ENCODE data around the gene ASB3. TPM values are rescaled to one million over a fixed set of nuclear protein-coding genes. Genes with fewer than 3 reads are reported as not detected.
A peak's percentile ranks its signal among the peaks of the same experiment; 100 is the strongest.
"Not testable (repeated sequence)": the region's sequence is repeated elsewhere in the genome, so short reads cannot be mapped to it uniquely, and the experiment has no call there.

ASB3 gene, protein sequence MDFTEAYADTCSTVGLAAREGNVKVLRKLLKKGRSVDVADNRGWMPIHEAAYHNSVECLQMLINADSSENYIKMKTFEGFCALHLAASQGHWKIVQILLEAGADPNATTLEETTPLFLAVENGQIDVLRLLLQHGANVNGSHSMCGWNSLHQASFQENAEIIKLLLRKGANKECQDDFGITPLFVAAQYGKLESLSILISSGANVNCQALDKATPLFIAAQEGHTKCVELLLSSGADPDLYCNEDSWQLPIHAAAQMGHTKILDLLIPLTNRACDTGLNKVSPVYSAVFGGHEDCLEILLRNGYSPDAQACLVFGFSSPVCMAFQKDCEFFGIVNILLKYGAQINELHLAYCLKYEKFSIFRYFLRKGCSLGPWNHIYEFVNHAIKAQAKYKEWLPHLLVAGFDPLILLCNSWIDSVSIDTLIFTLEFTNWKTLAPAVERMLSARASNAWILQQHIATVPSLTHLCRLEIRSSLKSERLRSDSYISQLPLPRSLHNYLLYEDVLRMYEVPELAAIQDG
- 10 to 100 TPM; 19.3 to 30.2 (median 21.0) TPM for polyA plus RNA-seq (ENCODE audit: low read depth in 6 of 6)

- H3K4me3 Mint-ChIP-seq: peak within 1 kb of the TSS; percentile 93 to 99 (median 97)
- no peaks in the 10 kb centered on the region for H3K27me3 Mint-ChIP-seq
- peak; percentile 91 to 94 for ATAC-seq (ENCODE audit: low read depth in 2 of 2)
- peak within 1 kb of the TSS; percentile 94 to 99 (median 96) for H3K27ac Mint-ChIP-seq
- H3K4me1 Mint-ChIP-seq: peaks cover 26 to 54% (median 46%) of the 10 kb centered on the region in 3 donors
- peak; percentile 92 for DNase-seq
- no peaks in the 10 kb centered on the region for H3K9me3 Mint-ChIP-seq
- peaks cover 0 to 10% of the 10 kb centered on the region in 2 donors for H3K36me3 Mint-ChIP-seq
Observed at GRCh38 chr2:53786705-53787613, at the start of gene ASB3, which contains the start of gene ERLEC1. Gene ASB3 (minus strand): TSS chr2:53786953. CDS start chr2:53765572, 21,381 bp downstream. Gene ERLEC1 (plus strand): TSS chr2:53787044. CDS start chr2:53787211, 167 bp downstream.

DNA sequence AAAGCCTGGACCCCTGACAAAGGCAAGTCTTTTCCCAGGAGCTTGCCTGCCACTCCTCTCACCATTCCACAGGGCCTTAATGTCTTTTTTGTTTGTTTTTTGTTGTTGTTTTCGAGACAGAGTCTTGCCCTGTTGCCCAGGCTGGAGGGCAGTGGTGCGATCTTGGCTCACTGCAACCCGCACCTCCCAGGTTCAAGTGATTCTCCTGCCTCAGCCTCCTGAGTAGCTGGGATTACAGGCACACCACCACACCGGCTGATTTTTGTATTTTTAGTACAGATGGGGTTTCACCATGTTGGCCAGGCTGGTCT lies 43.2 kb upstream of the ASB3 start:
- ATAC-seq (ENCODE audit: low read depth in 2 of 2); H3K27me3 Mint-ChIP-seq; H3K27ac Mint-ChIP-seq; H3K4me3 Mint-ChIP-seq; H3K4me1 Mint-ChIP-seq; H3K9me3 Mint-ChIP-seq; DNase-seq: not testable (repeated sequence)
- peaks cover 21 to 25% of the 10 kb centered on the region in 2 donors for H3K36me3 Mint-ChIP-seq

- peak overlapping the region in 1 of 8 donors; percentile 77 for H3K4me3 Mint-ChIP-seq
- H3K4me1 Mint-ChIP-seq: no peaks in the 10 kb centered on the region
- ATAC-seq (ENCODE audit: low read depth in 2 of 2) (no peak), DNase-seq (no peak)
- peaks cover 21% of the 10 kb centered on the region in 2 donors for H3K36me3 Mint-ChIP-seq
- no peaks in the 10 kb centered on the region for H3K27me3 Mint-ChIP-seq
- no peak overlapping the region for H3K27ac Mint-ChIP-seq
- peaks cover 0 to 7% (median 0%) of the 10 kb centered on the region in 7 donors for H3K9me3 Mint-ChIP-seq
Observed at GRCh38 chr2:53829273-53829979, 42.7 kb upstream of the ASB3 start.

DNA sequence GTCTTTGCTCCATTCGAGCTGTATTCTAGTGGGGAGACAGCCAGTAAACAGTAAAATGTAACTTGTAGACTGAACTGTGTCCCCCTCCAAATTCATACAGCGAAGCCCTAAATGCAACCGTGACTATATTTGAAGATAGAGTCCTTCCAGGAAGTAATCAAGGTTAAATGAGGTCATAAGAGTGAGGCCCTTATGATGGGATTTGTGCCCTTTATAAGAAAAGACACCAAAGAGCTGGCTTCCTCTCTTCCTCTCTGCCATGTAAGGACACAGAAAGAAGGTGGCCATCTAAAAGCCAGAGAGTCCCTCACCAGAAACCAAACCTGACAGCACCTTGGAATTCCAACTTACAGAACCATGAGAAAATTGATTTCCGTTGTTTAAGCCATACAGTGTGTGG lies 41.6 kb upstream of the ASB3 start:
- no peak for ATAC-seq (ENCODE audit: low read depth in 2 of 2)
- no peak overlapping the region for H3K27ac Mint-ChIP-seq
- H3K4me1 Mint-ChIP-seq: no peaks in the 10 kb centered on the region

DNA sequence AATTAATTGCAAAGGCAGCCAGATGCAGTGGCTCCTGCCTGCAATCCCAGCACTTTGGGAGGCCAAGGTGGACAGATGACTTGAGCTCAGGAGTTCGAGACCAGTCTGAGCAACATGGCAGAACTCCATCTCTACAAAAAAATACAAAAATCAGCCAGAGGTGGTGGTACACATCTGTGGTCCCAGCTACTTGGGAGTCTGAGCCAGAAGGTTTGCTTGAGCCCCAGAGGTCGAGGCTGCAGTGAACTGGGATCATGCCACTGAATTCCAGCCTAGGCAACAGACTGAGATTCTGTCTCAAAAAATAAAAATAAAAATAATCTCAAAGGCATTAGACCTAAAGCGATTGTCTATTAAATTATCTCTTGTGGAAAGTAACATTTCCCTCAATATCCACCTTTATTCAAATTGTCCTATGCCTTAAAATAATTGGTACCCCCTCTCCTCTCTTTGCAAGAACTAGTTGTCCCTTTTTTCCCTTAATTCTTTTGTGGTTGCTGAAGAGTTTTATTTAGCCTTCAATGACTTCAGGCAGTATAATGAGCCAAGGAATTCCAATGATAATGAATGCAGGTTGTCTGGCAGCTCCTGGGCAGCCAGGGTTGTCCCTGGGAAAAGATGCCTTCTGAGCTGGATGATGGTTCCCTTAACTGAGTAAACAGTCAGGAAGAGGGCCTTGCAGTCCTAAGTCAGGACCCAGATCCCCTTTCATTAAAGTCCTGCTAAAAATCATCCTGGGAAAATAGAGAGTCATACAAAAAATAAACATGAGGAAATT lies 40.8 kb upstream of the ASB3 start:
- Mint-ChIP-seq H3K27ac (peak overlapping the region in 1 of 6 donors; percentile 80), H3K4me3 (no peak overlapping the region), H3K4me1 (no peaks in the 10 kb centered on the region), H3K36me3 (peaks cover 14 to 21% of the 10 kb centered on the region in 2 donors), H3K27me3 (no peaks in the 10 kb centered on the region), H3K9me3 (peaks cover 0 to 7% (median 0%) of the 10 kb centered on the region in 7 donors)
- ATAC-seq (ENCODE audit: low read depth in 2 of 2) (no peak), DNase-seq (no peak)

More for the DNA sequence above, 41.6 kb upstream of the ASB3 start:
- H3K4me3 Mint-ChIP-seq: no peak overlapping the region
- no peak for DNase-seq
- no peaks in the 10 kb centered on the region for H3K27me3 Mint-ChIP-seq
- peaks cover 0 to 7% (median 0%) of the 10 kb centered on the region in 7 donors for H3K9me3 Mint-ChIP-seq
- H3K36me3 Mint-ChIP-seq: peaks cover 14 to 21% of the 10 kb centered on the region in 2 donors

DNA sequence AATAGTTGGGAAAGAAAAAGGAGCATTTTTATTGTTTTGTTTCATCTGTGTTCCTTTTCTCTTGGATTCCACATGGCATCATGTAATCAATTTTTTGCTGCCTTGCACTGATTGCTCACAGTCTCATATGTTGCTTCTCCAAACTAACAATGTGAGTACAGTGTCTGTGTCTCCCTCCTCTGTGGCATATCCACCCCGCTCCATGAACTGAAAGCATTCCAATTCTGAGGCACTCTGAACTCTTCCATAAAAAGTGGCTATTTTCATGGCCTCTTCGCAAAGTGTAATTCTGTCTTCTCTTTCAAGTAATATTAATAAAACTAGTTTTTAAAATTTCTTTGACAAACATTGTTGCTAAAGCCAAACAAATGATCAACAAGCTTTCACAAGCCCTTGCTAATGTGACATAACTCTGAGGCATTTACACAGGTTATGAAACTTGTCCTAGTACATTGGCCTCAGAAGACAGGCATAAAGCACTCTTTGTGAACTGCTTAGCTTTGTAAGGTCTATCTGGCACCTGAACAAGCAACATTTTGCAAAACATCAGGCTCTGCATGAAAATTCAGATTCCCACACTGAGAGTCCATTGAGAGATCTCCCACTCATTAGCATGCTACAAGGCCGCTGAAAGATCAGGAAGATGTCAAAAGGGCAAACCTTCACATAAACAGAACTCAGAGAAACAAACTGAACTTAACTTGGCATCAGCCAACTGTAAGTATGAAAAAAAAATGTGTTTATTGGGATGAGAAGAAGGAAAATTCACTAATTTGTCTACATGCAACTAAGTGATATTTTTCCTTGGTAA lies 40.0 kb upstream of the ASB3 start:
- H3K36me3 Mint-ChIP-seq: peaks cover 14 to 21% of the 10 kb centered on the region in 2 donors
- no peak overlapping the region for H3K4me3 Mint-ChIP-seq
- H3K9me3 Mint-ChIP-seq: peaks cover 0 to 7% (median 0%) of the 10 kb centered on the region in 7 donors
- peaks cover 0 to 2% (median 0%) of the 10 kb centered on the region in 3 donors for H3K4me1 Mint-ChIP-seq
- H3K27me3 Mint-ChIP-seq: no peaks in the 10 kb centered on the region
- H3K27ac Mint-ChIP-seq: no peak overlapping the region
- no peak for ATAC-seq (ENCODE audit: low read depth in 2 of 2)
- DNase-seq: no peak

- no peak for ATAC-seq (ENCODE audit: low read depth in 2 of 2)
- H3K27me3 Mint-ChIP-seq: no peaks in the 10 kb centered on the region
- H3K4me1 Mint-ChIP-seq: peaks cover 0 to 2% (median 0%) of the 10 kb centered on the region in 3 donors
- peaks cover 10 to 14% of the 10 kb centered on the region in 2 donors for H3K36me3 Mint-ChIP-seq
- no peak overlapping the region for H3K4me3 Mint-ChIP-seq
- no peak overlapping the region for H3K27ac Mint-ChIP-seq
- peaks cover 0 to 7% (median 0%) of the 10 kb centered on the region in 7 donors for H3K9me3 Mint-ChIP-seq
- DNase-seq: no peak
Observed at GRCh38 chr2:53826030-53826410, 39.3 kb upstream of the ASB3 start.

DNA sequence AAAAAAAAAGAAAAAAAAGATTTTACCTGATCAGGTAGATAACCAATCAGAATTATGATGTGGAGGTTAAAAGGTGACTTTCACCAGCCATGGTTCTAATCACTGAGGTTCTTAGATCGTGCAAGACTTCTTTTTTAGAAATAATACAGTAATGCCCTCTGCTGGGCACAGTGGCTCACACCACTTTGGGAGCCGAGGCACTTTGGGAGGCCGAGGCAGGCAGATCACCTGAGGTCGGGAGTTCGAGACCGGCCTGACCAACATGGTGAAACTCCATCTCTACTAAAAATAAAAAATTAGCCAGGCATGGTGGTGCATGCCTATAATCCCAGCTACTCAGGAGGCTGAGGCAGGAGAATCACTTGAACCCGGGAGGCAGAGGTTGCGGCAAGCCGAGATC lies 36.9 kb upstream of the ASB3 start:
- H3K9me3 Mint-ChIP-seq; DNase-seq; H3K27me3 Mint-ChIP-seq; H3K4me1 Mint-ChIP-seq; H3K27ac Mint-ChIP-seq; H3K36me3 Mint-ChIP-seq; ATAC-seq (ENCODE audit: low read depth in 2 of 2): not testable (repeated sequence)
- H3K4me3 Mint-ChIP-seq: peak overlapping the region in 1 of 8 donors; percentile 37

DNA sequence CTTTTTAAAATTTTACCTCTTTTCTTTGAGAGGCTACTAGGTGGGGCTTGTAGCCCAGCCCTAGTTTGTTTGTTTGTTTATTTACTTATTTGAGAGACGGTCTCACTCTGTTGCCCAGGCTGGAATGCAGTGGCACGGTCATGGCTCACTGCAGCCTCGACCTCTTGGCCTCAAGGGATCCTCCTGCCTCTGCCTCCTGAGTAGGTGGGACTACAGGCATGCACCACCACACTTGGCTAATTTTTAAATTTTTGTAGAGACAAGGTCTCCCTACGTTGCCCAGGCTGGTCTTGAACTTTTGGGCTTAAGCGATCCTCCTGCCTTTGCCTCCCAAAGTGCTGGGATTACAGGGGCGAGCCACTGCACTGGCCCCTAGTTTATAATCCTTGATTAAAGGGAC lies 35.1 kb upstream of the ASB3 start:
- Mint-ChIP-seq H3K4me1 (peaks cover 0 to 2% (median 0%) of the 10 kb centered on the region in 3 donors), H3K9me3 (no peaks in the 10 kb centered on the region), H3K27me3 (no peaks in the 10 kb centered on the region), H3K36me3 (peaks cover 6 to 7% of the 10 kb centered on the region in 2 donors), H3K4me3 (no peak overlapping the region), H3K27ac (no peak overlapping the region)
- ATAC-seq (ENCODE audit: low read depth in 2 of 2) (no peak), DNase-seq (no peak)

DNA sequence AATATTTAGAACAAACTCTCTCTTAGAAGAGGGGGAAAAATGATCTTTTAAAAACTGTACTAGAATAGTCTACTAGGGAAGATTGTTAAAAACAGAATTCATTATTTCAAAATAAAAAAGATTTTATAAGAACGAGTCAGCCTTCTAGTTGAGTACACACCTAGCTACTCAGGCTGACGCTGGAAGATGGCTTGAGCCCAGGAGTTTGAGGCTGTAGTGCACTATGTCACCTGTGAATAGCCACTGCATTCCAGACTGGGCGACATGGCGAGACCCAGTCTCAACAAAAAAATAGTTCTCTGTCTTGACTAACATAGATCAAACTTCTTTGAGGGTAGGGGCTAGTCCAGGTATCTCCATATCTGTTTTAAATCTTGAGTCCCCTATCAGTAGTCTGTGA lies 34.0 kb upstream of the ASB3 start:
- ATAC-seq (ENCODE audit: low read depth in 2 of 2): no peak
- Mint-ChIP-seq H3K27ac (no peak overlapping the region), H3K4me1 (peaks cover 0 to 2% (median 0%) of the 10 kb centered on the region in 3 donors), H3K27me3 (no peaks in the 10 kb centered on the region), H3K4me3 (no peak overlapping the region), H3K9me3 (no peaks in the 10 kb centered on the region), H3K36me3 (peaks cover 7% of the 10 kb centered on the region in 2 donors)
- DNase-seq: no peak

GRCh38 chr2:53820048-53820447 lies 33.3 kb upstream of the ASB3 start:
- Mint-ChIP-seq H3K9me3 (no peaks in the 10 kb centered on the region), H3K27me3 (no peaks in the 10 kb centered on the region), H3K27ac (peak overlapping the region in 2 of 6 donors; percentile 41 to 56), H3K4me1 (peaks cover 0 to 2% (median 0%) of the 10 kb centered on the region in 3 donors), H3K4me3 (no peak overlapping the region), H3K36me3 (peaks cover 7 to 12% of the 10 kb centered on the region in 2 donors)
- ATAC-seq (ENCODE audit: low read depth in 2 of 2) (no peak), DNase-seq (no peak)

GRCh38 chr2:53819634-53820033 lies 32.9 kb upstream of the ASB3 start:
- DNase-seq (no peak), ATAC-seq (ENCODE audit: low read depth in 2 of 2) (no peak)
- Mint-ChIP-seq H3K27ac (peak overlapping the region in 1 of 6 donors; percentile 81), H3K27me3 (no peaks in the 10 kb centered on the region), H3K36me3 (peaks cover 7 to 12% of the 10 kb centered on the region in 2 donors), H3K9me3 (no peaks in the 10 kb centered on the region), H3K4me3 (peak overlapping the region in 1 of 8 donors; percentile 42), H3K4me1 (peaks cover 0 to 2% (median 0%) of the 10 kb centered on the region in 3 donors)

All from naive B cell (primary cell).